G401 (cell line): ENCODE measurements around the gene CSNK1G2. TPM values are rescaled to one million over a fixed set of nuclear protein-coding genes. Genes with fewer than 3 reads are reported as not detected.
"Not testable (repeated sequence)": the region's sequence is repeated elsewhere in the genome, so short reads cannot be mapped to it uniquely, and the experiment has no call there.

ENCODE experiments used
- DNase-seq: peaks from one replicate; pipeline ENCODE4 v3.0.0-alpha.2; 2015; ENCODE audit warnings: low spot score
- in situ Hi-C: cut with HindIII; loops from 2 replicates; pipeline ENCODE4 v1.10.0; 2016; ENCODE audit warnings: low sequenced_read_pairs, mixed read lengths
- total RNA-seq: library from RNA; depleted of rRNA; stranded (reverse); fragments of >200 nt; shearing (Covaris generic); gene quantifications from 2 replicates; pipeline ENCODE4 v1.2.3, GENCODE V29; 2014

The CSNK1G2 gene
- total RNA-seq, 1 experiment from 2014 or later: 81.9 TPM

DNA sequence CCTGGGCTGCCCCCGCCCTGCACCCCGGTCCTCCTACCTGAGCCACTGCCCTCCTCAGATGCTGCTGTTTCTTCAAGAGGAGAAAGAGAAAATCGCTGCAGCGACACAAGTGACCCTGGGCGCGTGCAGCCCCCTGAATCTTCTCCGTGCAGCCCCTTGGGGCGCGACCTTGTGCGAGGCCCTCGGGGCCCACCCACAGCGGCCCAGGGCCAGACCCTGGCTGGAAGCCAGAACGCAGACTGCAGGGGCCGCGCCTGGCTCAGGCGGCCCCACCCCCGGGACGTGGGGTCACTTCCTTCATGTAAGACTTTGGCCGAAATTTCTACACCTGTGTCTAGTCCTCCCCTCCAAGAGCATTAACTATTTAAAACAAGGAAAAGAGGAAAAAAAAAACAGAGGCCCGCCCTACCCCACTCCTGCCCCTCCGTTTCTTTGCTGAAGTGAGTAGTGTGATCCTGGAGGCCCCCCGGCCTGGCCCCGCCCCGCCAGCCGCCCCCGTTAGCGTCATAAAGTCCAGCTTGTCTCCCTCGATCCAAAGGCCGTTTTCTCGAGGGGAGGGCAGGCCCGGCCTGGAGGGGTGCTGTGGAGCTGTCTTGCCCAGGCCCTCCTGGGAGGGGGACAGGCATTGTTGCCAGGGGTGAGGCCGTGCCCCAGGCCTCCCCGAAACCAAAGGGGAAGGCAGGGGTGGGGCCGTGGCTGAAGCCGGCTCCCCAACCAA lies 39.3 kb downstream of the CSNK1G2 start:
- in situ Hi-C loops: no loop called here
- no peak for DNase-seq

- DNase-seq: no peak
- in situ Hi-C loops: no loop called here
Observed at GRCh38 chr19:1980809-1981181, 39.8 kb downstream of the CSNK1G2 start.

DNA sequence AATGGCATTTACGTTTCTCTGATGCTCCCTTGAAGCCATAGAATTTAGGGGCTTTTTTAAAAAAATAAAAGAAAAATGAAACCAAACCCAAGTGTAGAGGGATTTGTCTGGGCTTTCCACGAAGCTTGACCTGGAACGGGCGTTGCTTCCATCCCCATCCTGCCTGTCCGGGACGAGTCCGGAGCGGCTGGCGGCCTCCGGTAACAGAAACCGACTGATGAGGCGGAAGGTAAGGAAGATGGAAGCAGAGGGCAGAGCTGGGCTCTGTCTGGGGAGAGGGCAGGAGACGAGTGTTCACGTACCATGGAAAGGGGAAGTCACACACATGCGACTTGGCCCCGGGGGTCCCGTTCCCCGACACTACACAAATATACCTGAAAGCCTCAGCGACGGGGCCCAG lies 40.3 kb downstream of the CSNK1G2 start:
- in situ Hi-C loops: no loop called here
- DNase-seq: no peak

GRCh38 chr19:1984357-1984756 lies 43.4 kb downstream of the CSNK1G2 start:
- no peak for DNase-seq
- in situ Hi-C loops: no loop called here

DNA sequence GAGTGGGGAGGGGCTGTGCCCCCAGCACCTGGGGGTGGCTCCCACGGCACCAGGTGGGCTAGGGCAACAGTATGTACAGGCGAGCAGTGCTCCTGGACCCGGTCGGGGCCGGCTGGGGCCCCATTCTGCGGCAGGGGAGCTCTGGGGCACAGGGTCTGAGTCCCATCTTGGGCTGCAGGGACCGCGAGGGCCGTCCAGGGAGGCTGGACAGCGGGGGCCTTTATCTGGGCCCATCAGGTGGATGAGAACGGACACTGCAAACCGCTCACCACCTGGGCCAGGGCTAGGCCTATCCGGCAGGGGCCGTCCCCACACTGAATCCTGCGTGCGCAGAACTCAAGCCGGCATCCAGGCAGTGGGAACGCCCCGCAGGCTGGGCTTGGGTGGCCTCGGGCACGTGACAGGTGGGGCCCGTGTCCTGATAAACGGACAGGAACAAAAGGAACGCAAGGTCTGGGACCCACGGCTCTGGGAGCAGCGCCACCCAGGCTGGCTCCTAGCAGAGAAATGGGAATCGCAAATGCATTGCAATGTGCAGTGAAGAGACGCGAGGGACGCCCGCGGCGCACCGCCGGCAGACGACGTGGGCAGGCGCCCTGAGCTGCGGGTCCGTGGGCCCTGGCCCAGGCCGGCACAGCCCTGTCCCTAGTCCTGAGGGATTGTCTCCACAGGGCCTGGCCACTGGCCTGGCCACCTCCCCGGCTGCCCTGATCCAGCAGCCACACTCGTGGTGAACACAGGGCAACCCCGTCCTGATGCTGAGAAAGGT lies 44.8 kb downstream of the CSNK1G2 start:
- in situ Hi-C loops: no loop called here

DNA sequence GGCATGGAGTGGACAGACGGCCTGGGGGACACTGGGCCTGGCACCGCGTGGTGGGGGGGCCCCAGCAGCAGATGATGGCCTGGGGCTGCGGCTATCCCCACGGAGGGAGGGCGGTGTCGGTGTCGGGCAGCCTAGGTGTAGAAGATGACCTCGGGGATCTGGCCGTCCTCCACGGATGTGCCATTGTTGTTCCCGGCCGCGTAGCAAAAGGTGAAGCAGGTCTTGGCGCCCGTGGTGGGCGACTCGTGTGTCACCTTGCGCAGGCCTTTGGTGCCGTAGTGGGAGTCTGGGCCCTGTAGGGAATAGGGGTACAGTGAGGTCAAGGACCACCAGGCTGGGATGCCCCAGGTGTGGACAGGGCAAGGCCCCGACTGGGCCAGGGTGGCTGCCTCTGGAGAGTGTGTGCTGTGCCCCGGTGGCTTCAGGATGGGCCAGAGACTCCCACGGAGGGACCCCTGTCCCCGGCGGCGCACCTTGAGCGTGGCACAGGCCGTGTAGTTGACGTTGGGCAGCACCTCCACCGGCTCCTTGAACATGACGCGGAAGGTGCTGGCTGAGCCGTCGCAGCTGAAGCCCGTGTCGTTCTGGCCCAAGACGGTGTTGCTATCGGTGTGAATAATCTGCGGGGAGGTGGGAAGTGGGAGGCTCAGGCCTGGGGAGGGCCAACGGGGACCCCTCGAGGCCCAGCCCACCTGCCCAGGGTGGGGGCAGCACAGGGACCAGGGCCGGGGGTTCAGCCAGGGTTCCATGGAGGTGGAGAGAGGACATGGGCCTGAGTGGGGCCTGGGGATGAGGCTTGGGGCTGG lies 45.6 kb downstream of the CSNK1G2 start:
- in situ Hi-C loops: no loop called here
- no peak for DNase-seq

More for the DNA sequence above, 44.8 kb downstream of the CSNK1G2 start:
- no peak for DNase-seq

DNA sequence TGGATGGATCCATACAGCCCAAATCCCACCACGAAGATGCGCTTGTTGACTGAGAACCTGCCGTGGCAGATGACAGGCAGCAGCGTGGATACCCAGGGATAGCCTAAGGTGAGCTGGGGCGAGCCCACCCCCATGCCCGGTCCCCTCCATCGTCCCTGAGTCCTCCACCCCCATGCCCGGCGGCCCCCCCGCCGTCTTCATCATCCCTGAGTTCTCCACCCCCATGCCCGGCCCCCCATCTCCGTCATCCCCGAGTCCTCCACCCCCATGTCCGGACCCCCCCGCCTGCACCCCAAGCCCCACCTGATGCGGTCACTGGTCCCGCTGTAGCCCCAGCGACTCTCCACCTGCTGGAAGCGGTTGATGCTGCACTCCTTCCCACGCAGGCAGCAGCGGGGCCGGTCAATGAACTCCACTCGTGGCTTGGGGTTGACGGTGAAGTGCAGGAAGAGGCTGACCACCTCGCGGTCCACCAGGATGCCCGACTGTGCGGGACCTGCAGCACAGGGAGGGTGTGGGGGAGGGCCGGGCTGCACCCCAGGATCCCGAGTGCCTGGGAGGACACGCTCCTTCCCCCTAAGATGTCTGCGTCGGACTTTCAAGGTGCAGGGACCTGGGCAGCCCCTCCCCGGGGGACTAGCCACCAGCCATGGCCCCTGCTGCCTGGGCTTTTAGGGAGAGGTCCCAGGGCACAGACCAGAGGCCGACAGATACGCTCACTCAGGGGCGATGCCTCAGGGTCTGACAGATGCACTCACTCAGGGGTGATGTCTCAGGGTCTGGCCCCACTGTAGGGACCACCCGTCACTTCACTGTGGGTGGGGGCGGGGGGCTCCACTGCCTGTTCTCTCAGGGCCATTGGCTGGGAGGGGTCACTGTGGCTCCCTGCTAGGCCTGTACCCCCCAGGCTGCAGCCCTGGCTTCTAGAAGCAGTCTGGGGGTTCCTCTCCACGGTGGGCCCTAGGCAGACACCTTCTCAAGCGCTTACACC lies 46.5 kb downstream of the CSNK1G2 start:
- in situ Hi-C loops: no loop called here
- no peak for DNase-seq

DNA sequence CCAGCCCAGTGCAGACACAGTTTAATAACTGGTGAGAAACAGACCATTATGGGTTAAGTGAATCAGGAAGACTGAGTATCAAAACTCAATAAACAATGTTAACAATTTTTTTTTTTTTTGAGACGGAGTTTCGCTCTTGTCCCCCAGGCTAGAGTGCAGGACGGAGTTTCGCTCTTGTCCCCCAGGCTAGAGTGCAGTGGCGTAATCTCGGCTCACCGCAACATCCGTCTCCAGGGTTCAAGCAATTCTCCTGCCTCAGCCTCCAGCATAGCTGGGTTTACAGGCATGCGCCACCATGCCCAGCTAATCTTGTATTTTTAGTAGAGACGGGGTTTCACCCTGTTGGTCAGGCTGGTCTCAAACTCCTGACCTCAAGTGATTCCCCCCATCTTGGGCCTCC lies 47.5 kb downstream of the CSNK1G2 start:
- in situ Hi-C loops, DNase-seq: not testable (repeated sequence)

GRCh38 chr19:1989513-1990229 lies 48.7 kb downstream of the CSNK1G2 start:
- in situ Hi-C loops: no loop called here
- DNase-seq: no peak

DNA sequence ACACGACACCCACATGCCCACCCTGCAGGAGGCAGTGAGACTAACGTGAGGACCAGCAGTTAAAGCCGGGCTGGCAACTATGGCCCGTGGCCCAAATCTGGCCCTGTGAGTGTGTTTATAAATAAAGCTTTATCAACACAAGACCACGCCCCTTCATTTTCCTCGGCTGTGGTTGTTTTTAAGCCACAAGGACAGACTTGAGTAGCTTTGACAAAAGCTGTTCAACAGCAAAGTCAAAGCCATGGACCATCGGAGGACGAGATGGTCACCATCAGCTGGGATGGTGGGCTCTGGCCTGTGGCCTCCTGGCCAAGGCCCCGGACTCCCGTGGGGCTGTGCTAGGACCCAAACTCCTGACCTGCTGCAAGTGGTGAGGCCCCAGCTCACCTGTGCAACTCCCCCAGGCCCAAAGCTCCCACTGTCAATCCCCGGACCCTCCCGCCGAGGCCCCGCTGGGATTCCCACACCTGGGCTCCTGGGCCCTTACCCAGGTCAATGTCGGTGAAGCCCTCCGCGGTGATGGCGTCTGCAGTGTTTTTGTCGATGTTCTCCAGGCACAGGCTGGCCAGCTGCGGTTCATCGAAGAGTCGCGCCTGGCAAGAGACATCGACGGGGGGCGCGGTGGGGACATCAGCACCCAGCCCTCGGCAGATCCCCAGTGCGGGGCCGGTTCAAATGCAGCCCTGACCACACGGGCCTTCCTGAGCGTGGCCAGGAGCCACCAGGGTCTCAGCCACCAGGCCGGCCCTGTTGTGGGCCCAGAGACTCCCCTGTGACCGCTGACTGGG lies 49.5 kb downstream of the CSNK1G2 start:
- no peak for DNase-seq
- in situ Hi-C loops: no loop called here

- in situ Hi-C loops: no loop called here
- DNase-seq: no peak
Observed at GRCh38 chr19:1991018-1991913, 50.3 kb downstream of the CSNK1G2 start.

- in situ Hi-C loops: no loop called here
Observed at GRCh38 chr19:1992759-1993260, 51.8 kb downstream of the CSNK1G2 start.

GRCh38 chr19:1997353-1998233 lies 56.6 kb downstream of the CSNK1G2 start:
- in situ Hi-C loops: no loop called here
- no peak for DNase-seq

More at GRCh38 chr19:1992759-1993260, 51.8 kb downstream of the CSNK1G2 start:
- no peak for DNase-seq

DNA sequence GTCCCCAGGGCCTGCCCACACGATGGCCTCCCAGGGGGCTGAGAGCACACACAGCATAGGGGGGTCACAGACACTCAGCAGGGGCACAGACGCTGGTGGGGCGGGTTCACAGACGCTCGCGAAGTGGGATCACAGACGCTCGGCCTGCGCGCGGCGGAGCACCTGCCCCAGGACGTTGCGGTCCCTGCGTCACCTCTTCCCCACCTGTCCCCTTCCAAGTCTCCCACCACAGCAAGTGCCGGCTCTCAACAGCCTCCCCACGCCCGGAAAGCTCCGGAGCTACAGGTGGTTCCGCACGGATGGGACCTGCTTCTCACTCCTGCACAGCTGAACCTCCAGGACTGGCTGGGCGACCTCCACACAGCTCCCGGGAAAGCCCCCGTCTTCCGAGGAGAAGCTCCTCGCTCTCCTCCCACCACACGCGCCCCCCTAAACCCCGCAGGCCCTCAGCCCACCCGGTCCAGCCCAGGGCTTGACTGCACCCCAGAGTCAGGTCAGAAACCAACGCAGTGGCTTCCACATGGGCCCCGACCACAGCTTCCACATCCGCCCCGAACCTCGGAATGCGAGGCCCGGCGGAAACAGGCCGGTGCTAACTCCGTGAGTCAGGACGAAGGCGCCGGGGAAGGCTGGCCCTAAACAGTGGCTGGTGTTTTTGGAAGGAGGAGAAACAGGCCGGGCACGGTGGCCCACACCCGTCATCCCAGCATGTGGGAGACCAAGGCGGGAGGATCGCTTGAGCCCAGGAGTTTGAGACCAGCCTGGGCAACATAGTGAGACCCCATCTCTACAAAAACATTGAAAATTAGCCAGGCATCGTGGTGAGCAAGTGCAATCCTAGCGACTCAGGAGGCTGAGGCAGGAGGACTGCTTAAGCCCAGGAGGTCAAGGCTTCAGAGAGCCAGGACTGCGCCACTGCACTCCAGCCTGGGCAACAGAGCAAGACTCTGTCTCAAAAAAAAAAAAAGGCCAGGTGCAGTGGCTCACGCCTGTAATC lies 58.0 kb downstream of the CSNK1G2 start:
- DNase-seq: no peak
- in situ Hi-C loops: no loop called here
